GM19025 (cell line): ENCODE measurements around the gene TRIP12.
"Not testable (repeated sequence)": the region's sequence is repeated elsewhere in the genome, so short reads cannot be mapped to it uniquely, and the experiment has no call there.

ENCODE experiments used
- ATAC-seq: cut with Tn5 transposase; IDR thresholded peaks from one replicate; pipeline ENCODE4 v1.9.1; 2021; ENCODE audit warnings: mild to moderate bottlenecking, low read depth, moderate library complexity; ENCODE audit not compliant: unreplicated experiment

The TRIP12 gene

DNA sequence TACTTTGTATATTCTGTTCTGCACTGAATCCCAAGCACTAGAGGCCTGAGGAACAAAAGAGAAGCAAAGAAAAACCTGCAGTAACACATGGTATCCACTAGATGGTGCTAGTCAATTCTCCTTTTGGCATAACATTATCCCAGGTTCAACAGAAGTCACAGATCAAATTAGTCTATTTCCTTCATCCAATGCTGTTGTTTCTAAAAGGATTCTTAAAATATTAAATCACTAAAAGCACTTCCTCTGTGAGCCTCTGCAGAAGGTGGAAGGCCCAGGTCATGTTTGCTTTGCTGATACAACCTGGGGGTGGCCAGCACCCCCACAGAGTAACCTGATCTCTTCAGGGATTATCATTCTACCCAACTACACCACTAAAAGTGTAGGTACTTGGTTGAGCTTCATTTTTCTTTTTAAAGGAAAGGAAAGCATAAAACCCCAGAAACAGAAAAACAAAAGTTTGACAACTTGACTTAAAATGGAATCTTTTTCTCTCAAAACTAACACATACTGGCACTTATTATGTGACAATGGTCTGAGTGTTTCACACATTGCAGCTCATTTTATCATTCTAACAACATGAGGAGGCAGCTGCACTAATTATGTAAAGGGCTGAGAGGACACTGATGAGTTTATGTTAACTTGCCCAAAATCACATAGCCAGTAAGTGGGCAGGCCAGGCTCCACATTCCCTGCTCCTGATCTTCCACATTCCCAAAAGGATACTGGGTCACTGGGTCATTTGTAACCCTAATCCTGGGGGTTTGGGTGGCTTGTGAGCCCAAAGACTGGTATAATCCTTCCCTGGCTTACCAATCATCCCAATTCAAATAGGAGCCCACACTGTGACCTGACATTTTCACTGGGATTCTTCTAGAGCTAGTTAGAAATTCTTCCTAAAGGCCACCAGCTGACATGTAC, 140.7 kb downstream of the TRIP12 start:
- no peak for ATAC-seq

DNA sequence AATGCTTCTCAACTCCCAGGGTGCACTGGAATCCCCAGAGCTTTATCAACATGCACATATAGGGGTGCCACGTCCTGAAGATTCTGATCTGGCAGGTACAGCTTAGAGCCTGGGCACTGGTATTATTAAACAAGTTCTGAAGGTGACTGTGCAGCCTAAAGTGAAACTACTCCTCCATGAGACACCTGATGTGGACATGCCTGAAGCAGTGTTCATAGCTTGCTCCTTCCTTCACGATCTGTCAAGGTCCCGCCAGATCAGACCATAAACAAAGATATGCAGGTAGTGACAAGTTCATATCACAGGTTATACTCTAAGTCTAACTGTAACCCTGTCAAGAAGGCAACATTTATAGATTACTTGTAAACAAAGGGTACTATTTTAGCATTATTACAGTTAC, 142.2 kb downstream of the TRIP12 start:
- no peak for ATAC-seq

DNA sequence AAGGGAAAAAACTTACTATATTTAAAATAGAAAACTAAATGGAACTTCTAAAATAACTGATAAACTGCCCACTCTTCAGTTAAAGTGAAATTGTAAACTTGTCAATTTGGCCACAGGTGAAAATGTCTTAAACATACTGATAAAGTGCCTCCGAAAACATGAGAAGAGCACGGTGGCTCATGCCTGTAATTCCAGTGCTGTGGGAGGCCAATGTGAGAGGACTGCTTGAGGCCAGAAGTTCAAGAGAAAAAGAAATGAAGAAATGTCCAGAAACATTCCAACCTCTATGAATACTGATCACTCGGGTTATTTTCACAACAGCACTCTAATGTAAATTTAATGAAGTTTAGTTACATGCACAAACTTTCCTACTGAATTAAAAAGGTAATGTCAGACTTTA, 144.1 kb downstream of the TRIP12 start:
- no peak for ATAC-seq

DNA sequence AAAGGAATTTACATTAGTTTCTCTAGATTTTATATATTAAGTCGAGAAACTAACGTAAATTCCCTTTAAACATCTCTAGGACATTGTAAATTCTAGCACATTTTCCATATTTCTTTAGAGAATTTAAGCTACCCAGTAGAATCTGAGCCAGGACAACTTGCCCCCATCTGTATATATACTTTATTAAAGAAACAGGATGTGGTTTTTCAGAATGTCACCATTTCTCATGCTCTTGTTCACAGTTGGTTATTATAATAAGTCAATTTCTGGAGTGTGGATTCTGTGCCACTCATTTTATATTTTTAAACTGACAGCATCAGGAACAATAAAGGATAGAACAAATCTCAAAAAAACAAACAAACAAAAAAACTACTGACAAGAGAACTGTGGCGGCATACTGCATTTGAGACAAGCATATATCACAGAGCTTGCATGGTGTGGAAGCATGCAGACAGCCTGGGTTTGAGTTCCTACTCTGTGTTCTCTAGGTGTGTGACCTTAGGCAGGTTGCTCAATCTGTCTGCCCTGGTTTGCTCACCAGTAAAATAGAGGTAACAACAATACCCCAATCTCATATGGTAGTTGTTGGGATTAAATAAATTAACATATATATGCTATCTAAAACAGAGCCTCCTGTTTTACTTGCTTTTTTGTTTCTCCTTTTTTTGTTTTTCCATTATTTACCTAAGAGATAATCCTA, 146.0 kb downstream of the TRIP12 start:
- no peak for ATAC-seq

DNA sequence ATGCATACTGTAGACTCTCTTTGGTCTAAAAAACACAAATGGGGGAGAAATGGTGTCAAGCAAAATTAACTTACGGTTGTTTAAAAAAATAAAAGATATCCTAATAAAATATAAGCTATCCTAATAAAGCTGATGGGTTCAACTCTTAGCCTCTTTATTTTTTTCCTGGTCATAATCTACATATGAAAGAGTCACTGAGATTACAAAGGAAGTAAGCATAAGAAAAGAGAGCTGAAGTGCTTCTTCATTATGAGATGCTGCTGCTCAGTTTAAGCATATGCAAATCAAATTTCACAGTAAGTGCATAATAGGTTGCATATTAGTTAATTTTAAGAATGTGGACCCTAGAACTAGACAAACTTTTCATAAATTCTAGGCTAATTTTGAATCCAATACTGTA, 147.6 kb downstream of the TRIP12 start:
- no peak for ATAC-seq

DNA sequence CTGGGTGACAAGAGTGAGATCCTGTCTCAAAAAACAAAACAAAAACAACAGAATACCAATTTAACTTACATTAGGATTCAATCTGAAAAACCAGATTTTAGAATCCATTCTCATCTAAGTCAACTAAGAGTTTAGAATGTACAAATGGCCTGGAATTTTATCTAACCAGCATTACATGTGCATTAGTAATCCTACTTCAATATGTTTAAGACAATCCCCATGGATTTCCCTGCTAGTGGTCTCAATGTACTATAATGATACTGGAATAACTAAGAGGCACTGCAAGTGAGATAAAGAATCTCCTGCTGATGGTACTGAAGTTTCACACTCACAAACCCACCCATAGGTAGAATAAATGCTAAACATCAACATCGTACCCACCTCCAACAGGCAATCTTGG, 153.6 kb downstream of the TRIP12 start:
- ATAC-seq: no peak

DNA sequence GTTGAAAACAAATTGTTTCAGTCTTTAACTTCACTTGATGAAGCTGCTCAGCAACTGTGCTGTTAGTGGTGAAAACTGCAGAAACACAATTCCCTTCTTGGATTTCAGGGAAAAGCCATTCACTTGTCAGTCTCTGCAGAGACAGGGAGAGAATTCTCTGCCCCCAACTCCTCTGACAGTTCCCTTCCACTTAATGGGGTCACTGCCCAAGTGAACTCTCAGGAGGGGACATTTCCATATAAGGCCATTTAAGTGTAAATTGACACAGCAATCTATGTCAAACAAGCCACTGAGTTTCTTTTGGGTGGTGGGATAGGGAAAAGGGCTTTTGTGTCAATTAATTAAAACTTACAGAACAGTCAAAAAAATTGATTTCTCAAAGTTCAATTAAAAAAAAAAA, 156.1 kb downstream of the TRIP12 start:
- ATAC-seq: no peak

DNA sequence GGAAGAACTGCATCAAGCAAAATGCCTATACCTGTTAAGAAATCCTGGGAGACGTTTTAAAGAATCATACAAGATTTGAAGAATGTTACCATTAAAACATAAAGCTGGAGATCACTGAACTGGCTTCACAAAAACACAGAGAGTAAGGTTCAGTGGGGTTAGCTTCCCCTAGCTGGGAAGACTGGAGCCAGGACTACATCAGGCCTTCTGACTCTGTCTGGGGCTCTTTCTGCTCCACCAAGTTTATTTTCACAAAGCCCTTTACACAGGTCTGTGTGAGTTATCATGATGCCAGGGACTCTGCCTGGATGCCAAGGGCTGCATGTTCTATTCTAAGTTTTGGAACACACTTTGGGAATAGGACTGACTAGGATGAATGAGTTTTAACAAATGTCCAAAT, 160.1 kb downstream of the TRIP12 start:
- ATAC-seq: no peak

DNA sequence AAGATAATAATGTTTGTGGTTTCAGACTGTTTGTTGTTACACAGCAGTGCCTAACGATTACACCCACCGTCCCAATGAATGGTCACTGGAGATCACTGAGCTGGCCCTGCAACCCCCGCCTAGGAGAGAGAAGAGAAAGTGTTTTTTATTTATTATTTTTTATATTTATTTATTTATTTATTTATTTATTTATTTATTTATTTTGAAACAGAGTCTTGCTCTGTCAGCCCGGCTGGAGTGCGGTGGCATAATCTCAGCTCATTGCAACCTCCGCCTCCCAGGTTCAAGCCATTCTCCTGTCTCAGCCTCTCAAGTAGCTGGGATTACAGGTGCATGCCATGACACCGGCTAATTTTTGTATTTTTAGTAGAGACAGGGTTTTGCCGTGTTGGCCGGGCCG, 164.3 kb downstream of the TRIP12 start:
- ATAC-seq: not testable (repeated sequence)

DNA sequence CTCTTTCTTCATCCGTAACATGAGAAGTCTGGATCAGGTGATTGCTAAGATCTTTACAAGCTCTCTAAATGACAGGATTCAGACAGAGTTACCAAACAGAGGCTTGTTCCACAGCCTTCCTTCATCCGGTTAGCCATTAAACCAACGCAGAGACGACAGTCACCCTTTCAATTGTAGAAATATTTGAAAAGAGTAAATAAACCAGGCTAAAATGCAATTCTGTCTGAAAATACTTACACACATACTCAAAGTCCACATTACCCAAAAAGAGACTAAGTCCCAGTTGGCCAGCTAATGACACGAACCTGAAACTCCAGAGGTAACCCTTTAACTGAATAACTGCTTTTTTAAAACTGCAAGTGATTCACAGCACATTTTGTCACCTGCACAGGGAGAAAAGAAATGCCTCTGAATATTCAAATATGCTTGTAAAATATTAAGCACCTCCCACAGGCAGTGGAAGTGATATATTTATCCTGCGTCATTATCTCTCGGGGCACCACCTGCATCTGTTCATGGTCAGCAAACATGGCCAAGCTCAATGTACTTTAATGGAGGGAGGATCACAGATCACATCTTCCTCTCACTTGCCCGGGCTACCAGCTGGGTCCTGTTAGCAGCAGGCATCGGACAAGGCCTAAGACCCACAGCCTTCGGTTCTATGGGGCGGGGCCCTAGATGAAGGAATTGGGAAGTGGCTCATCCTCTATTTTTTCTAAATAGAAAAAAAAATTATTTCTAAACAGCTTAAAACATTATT, 168.7 kb downstream of the TRIP12 start:
- ATAC-seq: no peak

DNA sequence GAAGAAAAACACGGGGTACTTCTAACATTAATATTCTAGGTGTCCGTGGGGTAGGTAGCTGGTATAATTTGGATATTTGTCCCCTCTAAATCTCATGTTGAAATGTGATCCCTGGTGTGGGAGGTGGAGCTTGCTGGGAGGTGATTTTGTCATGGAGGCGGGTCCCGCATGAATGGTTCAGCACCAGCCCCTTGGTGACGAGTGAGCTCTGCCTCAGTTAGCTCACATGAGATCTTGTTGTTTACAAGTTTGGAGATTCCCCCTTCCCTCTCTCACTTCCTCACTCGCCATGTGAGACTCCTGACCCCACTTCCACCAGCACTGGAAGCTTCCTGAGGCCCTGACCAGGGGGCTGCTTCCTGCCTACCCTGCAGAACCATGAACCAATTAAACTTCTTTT, 172.0 kb downstream of the TRIP12 start:
- ATAC-seq: no peak

DNA sequence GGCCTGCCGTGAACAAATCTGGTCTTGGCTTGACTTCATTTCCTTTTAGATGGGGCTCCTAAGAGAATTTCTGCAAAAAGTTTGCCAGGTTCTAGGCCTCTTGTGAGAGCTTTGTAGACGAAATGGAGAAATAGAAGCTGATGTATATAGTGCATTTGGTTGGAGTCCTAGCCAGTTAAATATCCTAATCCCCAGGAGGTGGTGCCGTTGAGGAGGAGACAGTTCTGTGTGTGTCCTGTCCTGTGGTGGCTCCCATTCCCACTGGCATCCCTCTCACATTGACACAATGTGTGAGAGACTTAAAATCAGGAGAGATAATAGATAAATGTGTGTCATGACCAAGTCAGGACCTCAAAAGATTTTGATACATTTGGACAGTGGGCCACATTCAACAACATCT, 172.9 kb downstream of the TRIP12 start:
- ATAC-seq: no peak

DNA sequence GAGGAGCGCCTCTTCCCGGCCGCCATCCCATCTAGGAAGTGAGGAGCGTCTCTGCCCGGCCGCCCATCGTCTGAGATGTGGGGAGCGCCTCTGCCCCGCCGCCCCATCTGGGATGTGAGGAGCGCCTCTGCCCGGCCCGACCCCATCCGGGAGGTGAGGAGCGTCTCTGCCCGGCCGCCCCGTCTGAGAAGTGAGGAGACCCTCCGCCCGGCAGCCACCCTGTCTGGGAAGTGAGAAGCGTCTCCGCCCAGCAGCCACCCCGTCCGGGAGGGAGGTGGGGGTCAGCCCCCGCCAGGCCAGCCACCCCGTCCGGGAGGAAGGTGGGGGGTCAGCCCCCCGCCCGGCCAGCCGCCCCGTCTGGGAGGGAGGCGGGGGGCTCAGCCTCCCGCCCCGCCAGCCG, 179.1 kb downstream of the TRIP12 start:
- ATAC-seq: not testable (repeated sequence)

DNA sequence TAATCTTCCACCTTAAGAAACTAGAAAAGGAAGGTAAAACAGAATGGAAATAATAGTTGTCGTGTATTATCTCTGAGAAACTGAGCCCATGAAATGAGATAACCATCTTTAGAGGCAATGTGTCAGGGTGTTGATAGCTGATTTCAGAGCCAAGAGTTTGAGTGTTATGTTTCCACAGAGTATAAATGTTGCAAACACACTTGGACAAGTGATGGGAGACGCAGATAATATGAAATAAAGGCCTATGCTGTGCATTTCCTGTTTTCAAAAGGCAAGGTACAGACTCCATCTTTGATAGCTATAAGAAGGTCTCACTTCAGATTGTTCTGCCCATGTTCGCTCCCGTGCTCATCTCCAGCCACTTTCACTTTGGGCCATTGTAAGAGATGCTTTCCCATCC, 181.5 kb downstream of the TRIP12 start:
- ATAC-seq: no peak

DNA sequence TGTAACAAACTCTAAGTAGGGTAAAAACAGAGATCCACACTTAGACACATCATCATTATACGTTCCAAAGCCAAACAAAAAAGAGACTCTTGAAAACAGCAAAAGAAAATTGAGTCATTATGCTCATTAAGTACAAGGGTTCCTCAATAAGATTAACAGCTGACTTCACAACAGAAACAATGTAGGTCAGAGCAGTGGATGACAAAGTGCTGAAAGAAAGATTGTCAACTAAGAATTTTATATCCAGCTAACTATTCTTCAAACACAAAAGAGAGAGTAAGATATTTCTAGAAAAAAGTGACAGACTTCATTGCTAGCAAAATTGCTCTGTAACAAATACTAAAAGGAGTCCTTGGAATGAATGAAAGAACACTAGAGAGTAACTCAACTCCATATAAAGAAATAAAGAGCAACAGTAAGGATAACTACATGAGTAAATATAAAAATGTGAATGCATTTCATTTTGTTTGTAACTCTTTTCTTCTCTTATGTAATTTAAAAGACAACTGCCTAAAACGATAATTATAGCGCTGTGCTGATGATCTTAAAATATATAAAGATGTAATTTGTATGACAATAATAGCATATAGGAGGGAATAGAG, 183.7 kb downstream of the TRIP12 start:
- no peak for ATAC-seq

DNA sequence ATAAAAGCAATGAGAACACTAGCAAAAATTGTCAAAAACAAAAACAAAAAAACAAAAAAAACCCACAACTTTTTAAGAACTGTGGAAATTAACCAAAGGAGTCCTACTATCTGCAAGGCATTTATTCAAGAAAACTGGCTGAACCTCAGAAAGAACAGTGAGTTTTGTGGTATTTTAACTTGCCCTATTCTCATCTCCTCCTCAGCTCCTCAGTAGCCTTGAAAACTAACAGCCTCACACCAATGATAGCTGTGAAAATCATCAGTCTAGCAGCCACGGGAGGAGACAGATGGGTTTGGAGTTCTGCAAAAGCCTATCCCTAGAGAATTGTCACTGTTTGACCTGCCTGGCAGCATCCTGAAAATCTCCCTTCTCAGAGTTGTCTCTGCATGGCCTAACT, 187.4 kb downstream of the TRIP12 start:
- no peak for ATAC-seq

DNA sequence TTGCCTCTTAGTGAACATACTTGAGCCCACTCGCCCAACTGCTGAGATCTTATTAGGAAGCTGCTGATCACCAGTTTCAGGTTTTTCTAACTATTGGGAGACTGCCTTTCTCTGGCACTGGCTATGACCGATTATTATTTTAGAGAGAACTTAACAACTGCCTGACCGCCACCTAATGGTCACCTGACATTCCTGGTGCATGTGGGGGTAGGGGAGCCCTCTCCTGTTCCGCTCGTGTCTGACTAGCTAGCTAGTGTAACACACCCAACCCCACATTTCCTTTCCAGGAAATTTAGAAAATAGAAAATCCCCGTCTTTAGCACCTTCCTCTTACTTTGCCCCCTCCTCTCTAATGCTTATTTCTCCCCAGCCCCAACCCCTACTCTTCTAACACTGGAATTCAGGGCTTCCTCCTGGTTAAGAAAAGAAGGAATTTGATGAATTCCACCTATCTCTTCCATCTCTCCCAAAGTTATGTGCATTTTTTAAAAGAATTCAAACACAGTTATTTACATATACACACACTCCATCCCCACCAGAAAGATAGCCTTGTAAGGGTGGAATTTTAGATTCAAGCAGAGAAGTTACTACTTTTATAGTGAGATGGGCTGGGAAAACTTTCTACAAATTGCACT, 188.1 kb downstream of the TRIP12 start:
- no peak for ATAC-seq

DNA sequence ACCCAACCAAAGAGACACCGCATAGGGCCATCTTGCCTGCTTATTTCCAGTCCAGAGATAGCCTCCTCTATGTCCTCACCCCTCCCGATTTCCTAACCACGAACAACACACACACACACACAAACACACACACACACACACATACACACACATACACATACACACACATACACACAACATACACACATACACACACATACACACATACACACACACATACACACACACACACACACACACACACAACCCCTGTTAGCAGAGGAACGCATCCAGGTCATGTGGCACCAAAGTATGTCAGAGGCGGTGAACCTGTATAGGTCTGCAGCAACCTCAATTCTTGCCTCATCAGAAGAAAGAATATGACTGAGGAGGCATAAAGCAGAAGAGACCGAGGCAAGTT, 188.9 kb downstream of the TRIP12 start:
- no peak for ATAC-seq

DNA sequence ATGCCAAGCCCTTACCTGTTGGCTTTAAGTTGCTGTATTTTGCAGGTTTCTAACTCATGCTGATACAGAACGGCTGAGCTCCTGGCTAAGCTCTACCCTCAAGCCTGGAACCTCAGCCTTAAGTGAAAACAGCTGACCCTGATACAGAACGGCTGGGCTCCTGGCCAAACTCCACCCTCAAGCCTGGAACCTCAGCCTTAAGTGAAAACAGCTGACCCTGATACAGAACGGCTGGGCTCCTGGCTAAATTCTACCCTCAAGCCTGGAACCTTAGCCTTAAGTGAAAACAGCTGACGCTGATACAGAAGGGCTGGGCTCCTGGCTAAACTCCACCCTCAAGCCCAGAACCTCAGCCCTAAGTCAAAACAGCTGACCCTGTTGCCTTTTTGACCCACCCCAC, 189.9 kb downstream of the TRIP12 start:
- ATAC-seq: no peak

DNA sequence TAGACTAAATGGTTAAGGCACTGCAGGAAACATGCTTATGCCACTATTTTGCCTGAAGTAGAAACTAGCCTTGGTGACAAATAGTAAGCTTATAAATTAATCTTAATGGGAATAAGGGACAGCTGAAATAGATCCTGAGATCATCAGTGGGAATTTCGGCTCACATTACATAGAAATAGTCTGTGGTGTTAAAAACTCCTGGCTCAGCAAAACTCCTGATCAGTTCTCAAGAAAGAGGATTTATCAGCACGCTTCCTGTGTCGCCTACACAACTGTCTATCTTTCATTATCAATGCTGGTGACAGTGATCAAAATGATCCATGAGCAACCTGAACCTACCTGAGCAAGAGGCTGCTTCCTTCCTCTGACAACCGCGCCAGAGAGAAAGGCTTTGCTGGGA, 190.4 kb downstream of the TRIP12 start:
- ATAC-seq: no peak
